AG04450 (cell line): ENCODE measurements around the gene ZRANB3. TPM values are rescaled to one million over a fixed set of nuclear protein-coding genes. Genes with fewer than 3 reads are reported as not detected.
"Not testable (repeated sequence)": the region's sequence is repeated elsewhere in the genome, so short reads cannot be mapped to it uniquely, and the experiment has no call there.

Experiments used
- CTCF ChIA-PET: fragments of 300-600, 350-600 bp; formaldehyde crosslinking; extraction: SDS; loops from one replicate; lab custom pipeline; 2022; ENCODE audit warnings: antibody characterized with exemption, inconsistent platforms; lab: Charles Lee
- POLR2A ChIA-PET: fragments of 350-600 bp; formaldehyde crosslinking; extraction: SDS; loops from one replicate; lab custom pipeline; 2021; ENCODE audit warnings: antibody characterized with exemption, inconsistent platforms; lab: Yijun Ruan, JAX
- DNase-seq: peaks from one replicate; pipeline ENCODE4 v3.0.0-alpha.2; 2011; ENCODE audit warnings: low read depth, low spot score
- H3K27ac ChIP-seq: one replicate; pipeline ENCODE4 v1.5.1; 2012; ENCODE audit warnings: low read depth, low read length, control low read depth
- H3K27me3 ChIP-seq: one replicate; pipeline ENCODE4 v1.6.0; 2012; ENCODE audit warnings: low read length; ENCODE audit not compliant: control insufficient read depth, insufficient read depth
- H3K4me3 ChIP-seq: 2 replicates; pipeline ENCODE4 v1.5.1; 2011; ENCODE audit warnings: mild to moderate bottlenecking, low read depth, low read length, control low read depth
- H3K9me3 ChIP-seq: 2 replicates; pipeline ENCODE4 v1.5.1; 2012; ENCODE audit warnings: low read length; ENCODE audit not compliant: control insufficient read depth, insufficient read depth
- polyA plus RNA-seq: library from polyadenylated mRNA; depleted of rRNA; stranded (reverse); fragments of >200 nt; gene quantifications from 2 replicates; pipeline ENCODE4 v1.2.3, GENCODE V29; 2011
- TF ChIP-seq, protein P1 (sequence below): IDR thresholded peaks from 2 replicates; pipeline ENCODE4 v1.5.1; 2011; ENCODE audit warnings: low read depth, low read length, control low read depth, inconsistent platforms

The ZRANB3 gene
- polyA plus RNA-seq, 1 experiment: 4.0 TPM

DNA sequence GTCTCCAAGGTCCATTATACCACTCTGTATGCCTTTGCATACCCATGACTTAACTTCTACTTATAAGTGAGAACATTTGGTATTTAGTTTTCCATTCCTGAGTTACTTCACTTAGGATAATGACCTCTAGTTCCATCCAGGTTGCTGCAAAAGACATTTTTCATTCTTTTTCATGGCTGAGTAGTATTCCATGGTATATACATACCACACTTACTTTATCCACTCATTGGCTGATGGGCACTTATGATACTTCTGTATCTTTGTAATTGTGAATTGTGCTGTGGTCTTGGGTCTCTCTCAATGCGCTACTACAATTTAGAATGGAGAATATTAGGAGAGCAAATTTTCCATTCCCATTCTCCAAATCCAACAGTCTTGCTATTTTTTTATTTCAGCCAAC, 76.4 kb downstream of the ZRANB3 start:
- ChIA-PET CTCF (no interaction called here), POLR2A (no interaction called here)
- no peak overlapping the region for H3K27ac ChIP-seq
- H3K4me3 ChIP-seq: no peak overlapping the region
- H3K9me3 ChIP-seq: peaks cover 11% of the 10 kb centered on the region
- no peak for DNase-seq
- TF ChIP-seq, protein P1, sequence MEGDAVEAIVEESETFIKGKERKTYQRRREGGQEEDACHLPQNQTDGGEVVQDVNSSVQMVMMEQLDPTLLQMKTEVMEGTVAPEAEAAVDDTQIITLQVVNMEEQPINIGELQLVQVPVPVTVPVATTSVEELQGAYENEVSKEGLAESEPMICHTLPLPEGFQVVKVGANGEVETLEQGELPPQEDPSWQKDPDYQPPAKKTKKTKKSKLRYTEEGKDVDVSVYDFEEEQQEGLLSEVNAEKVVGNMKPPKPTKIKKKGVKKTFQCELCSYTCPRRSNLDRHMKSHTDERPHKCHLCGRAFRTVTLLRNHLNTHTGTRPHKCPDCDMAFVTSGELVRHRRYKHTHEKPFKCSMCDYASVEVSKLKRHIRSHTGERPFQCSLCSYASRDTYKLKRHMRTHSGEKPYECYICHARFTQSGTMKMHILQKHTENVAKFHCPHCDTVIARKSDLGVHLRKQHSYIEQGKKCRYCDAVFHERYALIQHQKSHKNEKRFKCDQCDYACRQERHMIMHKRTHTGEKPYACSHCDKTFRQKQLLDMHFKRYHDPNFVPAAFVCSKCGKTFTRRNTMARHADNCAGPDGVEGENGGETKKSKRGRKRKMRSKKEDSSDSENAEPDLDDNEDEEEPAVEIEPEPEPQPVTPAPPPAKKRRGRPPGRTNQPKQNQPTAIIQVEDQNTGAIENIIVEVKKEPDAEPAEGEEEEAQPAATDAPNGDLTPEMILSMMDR: no peak
- H3K27me3 ChIP-seq: no peaks in the 10 kb centered on the region

DNA sequence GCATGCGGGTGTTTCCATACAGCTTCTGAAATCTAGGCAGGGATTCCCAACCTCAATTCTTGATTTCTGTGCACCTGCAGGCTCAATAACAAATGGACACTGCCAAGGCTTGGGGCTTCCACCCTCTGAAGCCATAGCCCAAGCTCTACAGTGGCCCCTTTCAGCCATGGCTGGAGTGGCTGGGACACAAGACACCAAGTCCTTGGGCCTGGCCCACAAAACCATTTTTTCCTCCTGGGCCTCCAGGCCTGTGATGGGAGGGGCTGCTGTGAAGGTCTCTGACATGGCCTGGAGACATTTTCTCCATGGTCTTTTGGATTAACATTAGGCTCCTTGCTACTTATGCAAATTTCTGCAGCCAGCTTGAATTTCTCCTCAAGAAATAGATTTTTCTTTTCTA, 78.0 kb downstream of the ZRANB3 start:
- H3K27ac ChIP-seq, CTCF ChIA-PET, DNase-seq, H3K27me3 ChIP-seq, POLR2A ChIA-PET, H3K4me3 ChIP-seq: not testable (repeated sequence)
- H3K9me3 ChIP-seq: peaks cover 11% of the 10 kb centered on the region

GRCh38 chr2:135451966-135452365, 79.1 kb downstream of the ZRANB3 start:
- ChIA-PET CTCF (no interaction called here), POLR2A (no interaction called here)
- H3K27me3 ChIP-seq: no peaks in the 10 kb centered on the region
- no peak for DNase-seq
- H3K27ac ChIP-seq: no peak overlapping the region
- H3K4me3 ChIP-seq: no peak overlapping the region
- TF ChIP-seq, protein P1: no peak
- peaks cover 11% of the 10 kb centered on the region for H3K9me3 ChIP-seq

- H3K9me3 ChIP-seq, CTCF ChIA-PET, DNase-seq, POLR2A ChIA-PET, H3K4me3 ChIP-seq, H3K27ac ChIP-seq, H3K27me3 ChIP-seq: not testable (repeated sequence)
These were observed 88.0 kb downstream of the ZRANB3 start for GRCh38 chr2:135443013-135443412.

- H3K4me3 ChIP-seq, POLR2A ChIA-PET, CTCF ChIA-PET: not testable (repeated sequence)
These were observed 95.9 kb downstream of the ZRANB3 start for GRCh38 chr2:135435155-135435554.

GRCh38 chr2:135424849-135425248, 106.2 kb downstream of the ZRANB3 start:
- H3K9me3 ChIP-seq: no peaks in the 10 kb centered on the region
- CTCF ChIA-PET: interaction anchor here (0.6 to 2.5 kb wide), 5 partner anchors 176 to 421 kb away, joined by 3 to 16 read pairs (median 7); no protein-coding TSS in a partner anchor
- H3K27me3 ChIP-seq: no peaks in the 10 kb centered on the region
- TF ChIP-seq, protein P1: peak; percentile 22; the same call in 1 of the 2 replicates
- POLR2A ChIA-PET: no interaction called here
- no peak overlapping the region for H3K4me3 ChIP-seq
- H3K27ac ChIP-seq: no peak overlapping the region
- DNase-seq: no peak

More at GRCh38 chr2:135435155-135435554, 95.9 kb downstream of the ZRANB3 start:
- H3K9me3 ChIP-seq, H3K27me3 ChIP-seq, DNase-seq, H3K27ac ChIP-seq: not testable (repeated sequence)

- TF ChIP-seq, protein P1: no peak
- no peaks in the 10 kb centered on the region for H3K9me3 ChIP-seq
- ChIA-PET CTCF (interaction anchor here (2.2 kb wide), 1 partner anchor 287 kb away, joined by 16 read pairs; no protein-coding TSS in a partner anchor), POLR2A (no interaction called here)
- DNase-seq: no peak
- no peak overlapping the region for H3K27ac ChIP-seq
- H3K27me3 ChIP-seq: no peaks in the 10 kb centered on the region
- H3K4me3 ChIP-seq: no peak overlapping the region
These were observed 108.1 kb downstream of the ZRANB3 start for GRCh38 chr2:135422898-135423297.
